SK-N-SH (cell line): ENCODE measurements around the gene SLC66A2. TPM values are rescaled to one million over a fixed set of nuclear protein-coding genes. Genes with fewer than 3 reads are reported as not detected.

ENCODE experiments used
- CTCF ChIA-PET: fragments of 300-600, 350-600 bp; formaldehyde crosslinking; extraction: SDS; loops from one replicate; lab custom pipeline; 2021; lab: Yijun Ruan, JAX
- POLR2A ChIA-PET: fragments of 350-600 bp; sonication (Branson Sonifier 250); formaldehyde crosslinking; extraction: SDS; loops from one replicate; lab custom pipeline; 2020; ENCODE audit warnings: antibody characterized with exemption, inconsistent platforms; lab: Yijun Ruan, JAX
- DNase-seq: peaks from one replicate; pipeline ENCODE4 v3.0.0; 2012
- H2AFZ ChIP-seq: fragments of 200-600 bp; sonication (generic); 2 replicates; pipeline ENCODE4 v1.8.1; 2016; ENCODE audit warnings: antibody characterized with exemption, mild to moderate bottlenecking, low read depth
- H3F3A ChIP-seq: fragments of 200-600 bp; sonication (generic); replicated peaks from 2 replicates; pipeline ENCODE3; 2016; ENCODE audit warnings: antibody characterized with exemption, mild to moderate bottlenecking; ENCODE audit not compliant: insufficient read depth
- H3K27ac ChIP-seq, 2 experiments: fragments of 200-500 bp in 1 of 2; fragments of 200-600 bp in 1 of 2; sonication (Bioruptor generic) in 1 of 2; sonication (generic), shearing (Covaris generic) in 1 of 2; 2 replicates each; pipeline versions ENCODE4 v1.5.1 to v1.6.1; 2014 to 2016; ENCODE audit warnings: low read depth in 2 of 2, inconsistent platforms in 1 of 2, low read length in 1 of 2, mild to moderate bottlenecking in 1 of 2, mixed read lengths in 1 of 2
- H3K27me3 ChIP-seq: fragments of 200-600 bp; sonication (generic), shearing (Covaris generic); 2 replicates; pipeline ENCODE4 v1.6.1; 2016; ENCODE audit warnings: mixed run types; ENCODE audit not compliant: insufficient read depth
- H3K36me3 ChIP-seq, 2 experiments: fragments of 200-500 bp in 1 of 2; fragments of 200-600 bp in 1 of 2; sonication (Bioruptor generic) in 1 of 2; sonication (generic) in 1 of 2; replicated peaks in 1 of 2; 2 replicates each; pipeline versions ENCODE3 to v1.5.1; 2014 to 2016; ENCODE audit warnings: low read length in 1 of 2, mild to moderate bottlenecking in 1 of 2; ENCODE audit not compliant: insufficient read depth in 2 of 2, control insufficient read depth in 1 of 2
- H3K4me1 ChIP-seq, 2 experiments: fragments of 200-500 bp in 1 of 2; fragments of 200-600 bp in 1 of 2; sonication (Bioruptor generic) in 1 of 2; sonication (generic), shearing (Covaris generic) in 1 of 2; 2 replicates each; pipeline versions ENCODE4 v1.5.1 to v1.6.1; 2014 to 2016; ENCODE audit warnings: low read depth in 1 of 2, low read length in 1 of 2, mixed run types in 1 of 2; ENCODE audit not compliant: insufficient read depth in 2 of 2, control insufficient read depth in 1 of 2
- H3K4me2 ChIP-seq: fragments of 200-600 bp; sonication (generic), shearing (Covaris generic); 2 replicates; pipeline ENCODE4 v1.6.1; 2017; ENCODE audit warnings: mixed run types
- H3K4me3 ChIP-seq, 2 experiments: fragments of 200-500 bp in 1 of 2; fragments of 200-600 bp in 1 of 2; sonication (Bioruptor generic) in 1 of 2; sonication (generic), shearing (Covaris generic) in 1 of 2; 2 replicates each; pipeline versions ENCODE4 v1.5.1 to v1.8.1; 2014 to 2016; ENCODE audit warnings: low read depth in 2 of 2, inconsistent platforms in 1 of 2, low read length in 1 of 2, mild to moderate bottlenecking in 1 of 2, mixed read lengths in 1 of 2, moderate library complexity in 1 of 2
- H3K79me2 ChIP-seq: fragments of 200-600 bp; sonication (generic); 2 replicates; pipeline ENCODE4 v1.8.1; 2017; ENCODE audit warnings: mild to moderate bottlenecking; ENCODE audit not compliant: insufficient read depth
- H3K9ac ChIP-seq: fragments of 200-600 bp; sonication (generic); 2 replicates; pipeline ENCODE4 v1.6.1; 2017; ENCODE audit warnings: mixed run types
- H3K9me2 ChIP-seq: fragments of 200-600 bp; sonication (generic); 2 replicates; pipeline ENCODE4 v1.6.1; 2017; ENCODE audit warnings: mixed run types
- H3K9me3 ChIP-seq: fragments of 200-600 bp; sonication (generic); 2 replicates; pipeline ENCODE4 v1.6.1; 2017; ENCODE audit warnings: mixed run types, mild to moderate bottlenecking, moderate library complexity
- H4K20me1 ChIP-seq: fragments of 200-600 bp; sonication (generic); 2 replicates; pipeline ENCODE4 v1.6.1; 2017; ENCODE audit warnings: mild to moderate bottlenecking, mixed run types; ENCODE audit not compliant: insufficient read depth
- CHD2 ChIP-seq: fragments of 150-350 bp; IDR thresholded peaks from 2 replicates; pipeline ENCODE4 v1.6.1; 2018; ENCODE audit warnings: low read length; ENCODE audit not compliant: partially characterized antibody
- FOXJ3 ChIP-seq: sonication (generic); formaldehyde crosslinking; IDR thresholded peaks from 2 replicates; pipeline ENCODE4 v1.5.1; 2020; ENCODE audit warnings: mild to moderate bottlenecking, missing genetic modification reagents
- IRF3 ChIP-seq: fragments of 150-350 bp; IDR thresholded peaks from 2 replicates; pipeline ENCODE4 v1.6.1; 2016; ENCODE audit warnings: mild to moderate bottlenecking, low read depth, low read length
- JUND ChIP-seq: IDR thresholded peaks from 2 replicates; pipeline ENCODE4 v1.4.0; 2012
- MAX ChIP-seq: IDR thresholded peaks from 2 replicates; pipeline ENCODE4 v1.4.0; 2012; ENCODE audit warnings: low read depth
- POLR2AphosphoS5 ChIP-seq: IDR thresholded peaks from 2 replicates; pipeline ENCODE4 v1.6.1; 2012; ENCODE audit warnings: low read depth, low read length
- REST ChIP-seq: IDR thresholded peaks from 2 replicates; pipeline ENCODE4 v1.6.1; 2012; ENCODE audit warnings: mild to moderate bottlenecking, low read depth, low read length, moderate library complexity
- RFX5 ChIP-seq: IDR thresholded peaks from 2 replicates; pipeline ENCODE4 v1.6.1; 2012; ENCODE audit warnings: mild to moderate bottlenecking, improper control_type of control experiment, low read length
- SIN3A ChIP-seq: IDR thresholded peaks from 2 replicates; pipeline ENCODE4 v1.6.1; 2012; ENCODE audit warnings: low read depth, mild to moderate bottlenecking, low read length, moderate library complexity, borderline replicate concordance
- SMC3 ChIP-seq: IDR thresholded peaks from 2 replicates; pipeline ENCODE4 v1.6.1; 2012; ENCODE audit warnings: low read depth, low read length, improper control_type of control experiment
- TEAD4 ChIP-seq: IDR thresholded peaks from 2 replicates; pipeline ENCODE4 v1.4.0; 2012; ENCODE audit warnings: mild to moderate bottlenecking, borderline replicate concordance; ENCODE audit not compliant: insufficient read depth
- YY1 ChIP-seq: IDR thresholded peaks from 2 replicates; pipeline ENCODE4 v1.4.0; 2012; ENCODE audit warnings: low read depth, mild to moderate bottlenecking
- WGBS: methylation state at CpG from one replicate; pipeline ENCODE4 v1.1.6; 2017; ENCODE audit warnings: low lambda C conversion rate; 5-methylcytosine and 5-hydroxymethylcytosine counted together
- polyA plus RNA-seq, 3 experiments: library from polyadenylated mRNA; depleted of rRNA; stranded (reverse); fragments of >200 nt; gene quantifications; 2 replicates each; pipeline ENCODE4 v1.2.3, GENCODE V29; 2012

Gene SLC66A2
- polyA plus RNA-seq, 1 of the 3 experiments (the other 2 are of a cell fraction), result 14.5 TPM

GRCh38 chr18:79979843-79980242 lies 28.4 kb upstream of the SLC66A2 start:
- H3K4me2 ChIP-seq, result no peak overlapping the region
- ChIA-PET CTCF (interaction anchor here (0.9 to 1.1 kb wide), 2 partner anchors 15 to 55 kb away, joined by 3 read pairs; partner anchors contain the start of gene HSBP1L1), POLR2A (no interaction called here)
- H2AFZ ChIP-seq, result no peak overlapping the region
- no peak overlapping the region for H3K4me3 ChIP-seq
- no peaks in the 10 kb centered on the region for H3K9me2 ChIP-seq
- peaks cover 21 to 24% of the 10 kb centered on the region in 2 experiments for H3K36me3 ChIP-seq
- H3K27ac ChIP-seq, result no peak overlapping the region
- no peak for DNase-seq
- peaks cover 96% of the 10 kb centered on the region for H4K20me1 ChIP-seq
- H3K4me1 ChIP-seq, result peaks cover 0 to 3% of the 10 kb centered on the region in 2 experiments; a peak in 1 of 4 replicates
- H3K27me3 ChIP-seq, result no peaks in the 10 kb centered on the region
- 91% methylated on average over 5 of the region's 5 CpGs for WGBS
- H3K9me3 ChIP-seq, result no peaks in the 10 kb centered on the region
- peaks cover 100% of the 10 kb centered on the region for H3K79me2 ChIP-seq
- TF ChIP-seq POLR2AphosphoS5 (no peak), MAX (no peak), IRF3 (no peak), YY1 (no peak), RFX5 (no peak), SIN3A (no peak), SMC3 (no peak), JUND (no peak), REST (no peak), TEAD4 (no peak), CHD2 (no peak), FOXJ3 (CRISPR knock-in tag) (no peak)
- no peaks in the 10 kb centered on the region for H3F3A ChIP-seq
- no peak overlapping the region for H3K9ac ChIP-seq
